ENCODE data around the gene CPNE6. TPM values are rescaled to one million over a fixed set of nuclear protein-coding genes. Genes with fewer than 3 reads are reported as not detected.

Gene CPNE6
- total and polyA plus RNA-seq, 2 of the 13 experiments (the other 11 are each of a cell fraction or from before 2014, with no cell fraction given), result not detected

DNA sequence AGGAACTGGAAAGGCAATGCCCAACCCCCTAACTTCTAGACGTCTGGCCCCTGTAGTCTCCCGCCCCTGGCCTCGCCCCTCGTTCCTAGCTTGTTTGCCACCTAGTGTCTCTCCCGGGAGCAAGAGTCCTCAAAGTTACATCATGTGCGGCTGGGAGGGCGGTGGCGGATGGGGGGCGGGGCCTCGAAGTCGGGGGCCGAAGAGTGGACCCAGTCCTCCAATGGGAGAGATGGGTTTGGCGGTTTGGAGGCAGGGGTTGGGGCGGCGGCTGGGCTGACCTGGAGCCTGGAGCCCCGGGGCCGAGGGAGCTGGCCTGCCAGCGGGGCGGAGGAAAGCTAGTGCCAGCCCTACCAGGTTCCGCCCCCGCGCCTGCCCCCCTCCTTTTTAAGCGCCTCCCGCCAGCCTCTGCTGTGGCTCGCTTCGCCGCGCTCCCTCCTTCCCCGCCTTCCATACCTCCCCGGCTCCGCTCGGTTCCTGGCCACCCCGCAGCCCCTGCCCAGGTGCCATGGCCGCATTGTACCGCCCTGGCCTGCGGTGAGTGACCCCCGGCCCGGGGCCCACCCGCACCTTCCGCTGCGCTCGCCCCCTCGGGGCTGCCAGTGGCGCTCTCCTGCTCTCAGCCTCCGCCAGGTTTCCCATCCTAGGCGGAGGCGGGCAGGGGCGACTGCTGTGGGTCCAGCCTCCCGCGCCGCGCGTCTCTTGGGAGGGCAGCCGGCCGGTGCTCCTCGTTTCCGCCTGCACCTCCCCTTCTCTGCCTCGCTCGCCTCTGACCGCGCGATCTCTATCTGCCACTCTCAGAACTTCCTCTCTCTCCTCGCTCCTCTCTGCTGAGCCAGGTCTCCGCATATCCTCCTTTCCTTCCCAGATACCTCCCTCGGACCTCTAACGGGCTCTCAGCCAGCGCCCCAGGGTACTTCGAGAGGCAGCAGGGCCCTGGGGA lies 22.8 kb downstream of the CPNE6 start, which contains the start of gene PCK2 (continued):
- TF ChIP-seq, protein P1, sequence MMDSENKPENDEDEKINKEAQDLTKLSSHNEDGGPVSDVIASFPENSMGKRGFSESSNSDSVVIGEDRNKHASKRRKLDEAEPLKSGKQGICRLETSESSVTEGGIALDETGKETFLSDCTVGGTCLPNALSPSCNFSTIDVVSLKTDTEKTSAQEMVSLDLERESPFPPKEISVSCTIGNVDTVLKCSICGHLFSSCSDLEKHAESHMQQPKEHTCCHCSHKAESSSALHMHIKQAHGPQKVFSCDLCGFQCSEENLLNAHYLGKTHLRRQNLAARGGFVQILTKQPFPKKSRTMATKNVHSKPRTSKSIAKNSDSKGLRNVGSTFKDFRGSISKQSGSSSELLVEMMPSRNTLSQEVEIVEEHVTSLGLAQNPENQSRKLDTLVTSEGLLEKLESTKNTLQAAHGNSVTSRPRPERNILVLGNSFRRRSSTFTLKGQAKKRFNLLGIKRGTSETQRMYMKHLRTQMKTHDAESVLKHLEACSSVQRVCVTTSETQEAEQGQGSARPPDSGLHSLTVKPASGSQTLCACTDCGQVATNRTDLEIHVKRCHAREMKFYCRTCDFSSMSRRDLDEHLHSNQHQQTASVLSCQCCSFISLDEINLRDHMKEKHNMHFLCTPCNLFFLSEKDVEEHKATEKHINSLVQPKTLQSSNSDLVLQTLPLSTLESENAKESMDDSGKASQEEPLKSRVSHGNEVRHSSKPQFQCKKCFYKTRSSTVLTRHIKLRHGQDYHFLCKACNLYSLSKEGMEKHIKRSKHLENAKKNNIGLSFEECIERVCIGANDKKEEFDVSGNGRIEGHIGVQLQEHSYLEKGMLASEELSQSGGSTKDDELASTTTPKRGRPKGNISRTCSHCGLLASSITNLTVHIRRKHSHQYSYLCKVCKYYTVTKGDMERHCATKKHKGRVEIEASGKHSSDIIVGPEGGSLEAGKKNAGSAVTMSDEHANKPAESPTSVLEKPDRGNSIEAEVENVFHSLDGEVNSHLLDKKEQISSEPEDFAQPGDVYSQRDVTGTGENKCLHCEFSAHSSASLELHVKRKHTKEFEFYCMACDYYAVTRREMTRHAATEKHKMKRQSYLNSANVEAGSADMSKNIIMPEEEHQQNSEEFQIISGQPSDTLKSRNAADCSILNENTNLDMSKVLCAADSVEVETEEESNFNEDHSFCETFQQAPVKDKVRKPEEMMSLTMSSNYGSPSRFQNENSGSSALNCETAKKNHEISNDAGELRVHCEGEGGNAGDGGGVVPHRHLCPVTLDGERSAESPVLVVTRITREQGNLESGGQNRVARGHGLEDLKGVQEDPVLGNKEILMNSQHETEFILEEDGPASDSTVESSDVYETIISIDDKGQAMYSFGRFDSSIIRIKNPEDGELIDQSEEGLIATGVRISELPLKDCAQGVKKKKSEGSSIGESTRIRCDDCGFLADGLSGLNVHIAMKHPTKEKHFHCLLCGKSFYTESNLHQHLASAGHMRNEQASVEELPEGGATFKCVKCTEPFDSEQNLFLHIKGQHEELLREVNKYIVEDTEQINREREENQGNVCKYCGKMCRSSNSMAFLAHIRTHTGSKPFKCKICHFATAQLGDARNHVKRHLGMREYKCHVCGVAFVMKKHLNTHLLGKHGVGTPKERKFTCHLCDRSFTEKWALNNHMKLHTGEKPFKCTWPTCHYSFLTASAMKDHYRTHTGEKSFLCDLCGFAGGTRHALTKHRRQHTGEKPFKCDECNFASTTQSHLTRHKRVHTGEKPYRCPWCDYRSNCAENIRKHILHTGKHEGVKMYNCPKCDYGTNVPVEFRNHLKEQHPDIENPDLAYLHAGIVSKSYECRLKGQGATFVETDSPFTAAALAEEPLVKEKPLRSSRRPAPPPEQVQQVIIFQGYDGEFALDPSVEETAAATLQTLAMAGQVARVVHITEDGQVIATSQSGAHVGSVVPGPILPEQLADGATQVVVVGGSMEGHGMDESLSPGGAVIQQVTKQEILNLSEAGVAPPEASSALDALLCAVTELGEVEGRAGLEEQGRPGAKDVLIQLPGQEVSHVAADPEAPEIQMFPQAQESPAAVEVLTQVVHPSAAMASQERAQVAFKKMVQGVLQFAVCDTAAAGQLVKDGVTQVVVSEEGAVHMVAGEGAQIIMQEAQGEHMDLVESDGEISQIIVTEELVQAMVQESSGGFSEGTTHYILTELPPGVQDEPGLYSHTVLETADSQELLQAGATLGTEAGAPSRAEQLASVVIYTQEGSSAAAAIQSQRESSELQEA (CRISPR knock-in tag; IDR thresholded peaks at IDR 0.05; ENCODE audit: not compliant biosample characterization), result peak; percentile 89
- TF ChIP-seq ZMYM4 (CRISPR knock-in tag; IDR thresholded peaks at IDR 0.05) (no peak), LCORL (IDR thresholded peaks at IDR 0.05) (peak; percentile 39), LCORL (CRISPR knock-in tag; IDR thresholded peaks at IDR 0.05) (no peak), PPARG (CRISPR knock-in tag; conservative IDR thresholded peaks at IDR 0.05) (peak; percentile 75), ADNP (CRISPR knock-in tag; IDR thresholded peaks at IDR 0.05) (peak; percentile 57), HOXA9 (CRISPR knock-in tag; IDR thresholded peaks at IDR 0.05; ENCODE audit: borderline replicate concordance) (no peak), GATAD2A (CRISPR knock-in tag; IDR thresholded peaks at IDR 0.05) (peak; percentile 97), ZNF768 (CRISPR knock-in tag; IDR thresholded peaks at IDR 0.05) (peak; percentile 89), BORCS8-MEF2B (CRISPR knock-in tag; IDR thresholded peaks at IDR 0.05) (peak; percentile 98), SALL2 (CRISPR knock-in tag; IDR thresholded peaks at IDR 0.05) (peak; percentile 94; the same call in 1 of the 2 replicates)
- TF ChIP-seq, protein P2, sequence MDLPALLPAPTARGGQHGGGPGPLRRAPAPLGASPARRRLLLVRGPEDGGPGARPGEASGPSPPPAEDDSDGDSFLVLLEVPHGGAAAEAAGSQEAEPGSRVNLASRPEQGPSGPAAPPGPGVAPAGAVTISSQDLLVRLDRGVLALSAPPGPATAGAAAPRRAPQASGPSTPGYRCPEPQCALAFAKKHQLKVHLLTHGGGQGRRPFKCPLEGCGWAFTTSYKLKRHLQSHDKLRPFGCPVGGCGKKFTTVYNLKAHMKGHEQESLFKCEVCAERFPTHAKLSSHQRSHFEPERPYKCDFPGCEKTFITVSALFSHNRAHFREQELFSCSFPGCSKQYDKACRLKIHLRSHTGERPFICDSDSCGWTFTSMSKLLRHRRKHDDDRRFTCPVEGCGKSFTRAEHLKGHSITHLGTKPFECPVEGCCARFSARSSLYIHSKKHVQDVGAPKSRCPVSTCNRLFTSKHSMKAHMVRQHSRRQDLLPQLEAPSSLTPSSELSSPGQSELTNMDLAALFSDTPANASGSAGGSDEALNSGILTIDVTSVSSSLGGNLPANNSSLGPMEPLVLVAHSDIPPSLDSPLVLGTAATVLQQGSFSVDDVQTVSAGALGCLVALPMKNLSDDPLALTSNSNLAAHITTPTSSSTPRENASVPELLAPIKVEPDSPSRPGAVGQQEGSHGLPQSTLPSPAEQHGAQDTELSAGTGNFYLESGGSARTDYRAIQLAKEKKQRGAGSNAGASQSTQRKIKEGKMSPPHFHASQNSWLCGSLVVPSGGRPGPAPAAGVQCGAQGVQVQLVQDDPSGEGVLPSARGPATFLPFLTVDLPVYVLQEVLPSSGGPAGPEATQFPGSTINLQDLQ (CRISPR knock-in tag; IDR thresholded peaks at IDR 0.05), result no peak
- TF ChIP-seq, protein P3, sequence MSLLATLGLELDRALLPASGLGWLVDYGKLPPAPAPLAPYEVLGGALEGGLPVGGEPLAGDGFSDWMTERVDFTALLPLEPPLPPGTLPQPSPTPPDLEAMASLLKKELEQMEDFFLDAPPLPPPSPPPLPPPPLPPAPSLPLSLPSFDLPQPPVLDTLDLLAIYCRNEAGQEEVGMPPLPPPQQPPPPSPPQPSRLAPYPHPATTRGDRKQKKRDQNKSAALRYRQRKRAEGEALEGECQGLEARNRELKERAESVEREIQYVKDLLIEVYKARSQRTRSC (CRISPR knock-in tag; IDR thresholded peaks at IDR 0.05; ENCODE audit: low read depth), result no peak; the same call in 1 of the 2 replicates
- TF ChIP-seq, protein P4, sequence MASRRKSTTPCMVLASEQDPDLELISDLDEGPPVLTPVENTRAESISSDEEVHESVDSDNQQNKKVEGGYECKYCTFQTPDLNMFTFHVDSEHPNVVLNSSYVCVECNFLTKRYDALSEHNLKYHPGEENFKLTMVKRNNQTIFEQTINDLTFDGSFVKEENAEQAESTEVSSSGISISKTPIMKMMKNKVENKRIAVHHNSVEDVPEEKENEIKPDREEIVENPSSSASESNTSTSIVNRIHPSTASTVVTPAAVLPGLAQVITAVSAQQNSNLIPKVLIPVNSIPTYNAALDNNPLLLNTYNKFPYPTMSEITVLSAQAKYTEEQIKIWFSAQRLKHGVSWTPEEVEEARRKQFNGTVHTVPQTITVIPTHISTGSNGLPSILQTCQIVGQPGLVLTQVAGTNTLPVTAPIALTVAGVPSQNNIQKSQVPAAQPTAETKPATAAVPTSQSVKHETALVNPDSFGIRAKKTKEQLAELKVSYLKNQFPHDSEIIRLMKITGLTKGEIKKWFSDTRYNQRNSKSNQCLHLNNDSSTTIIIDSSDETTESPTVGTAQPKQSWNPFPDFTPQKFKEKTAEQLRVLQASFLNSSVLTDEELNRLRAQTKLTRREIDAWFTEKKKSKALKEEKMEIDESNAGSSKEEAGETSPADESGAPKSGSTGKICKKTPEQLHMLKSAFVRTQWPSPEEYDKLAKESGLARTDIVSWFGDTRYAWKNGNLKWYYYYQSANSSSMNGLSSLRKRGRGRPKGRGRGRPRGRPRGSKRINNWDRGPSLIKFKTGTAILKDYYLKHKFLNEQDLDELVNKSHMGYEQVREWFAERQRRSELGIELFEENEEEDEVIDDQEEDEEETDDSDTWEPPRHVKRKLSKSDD (CRISPR knock-in tag; IDR thresholded peaks at IDR 0.05; ENCODE audit: low read depth), result no peak

All from HepG2 (cell line).